ENCODE results near the gene CYB5RL.

The CYB5RL gene

GRCh38 chr1:54178296-54179070, 21.3 kb downstream of the CYB5RL start:
- no peak for ATAC-seq (ENCODE audit: low read depth)
- H3K27me3 ChIP-seq (ENCODE audit: insufficient read depth, poor library complexity, severe bottlenecking), result no peaks in the 10 kb centered on the region

DNA sequence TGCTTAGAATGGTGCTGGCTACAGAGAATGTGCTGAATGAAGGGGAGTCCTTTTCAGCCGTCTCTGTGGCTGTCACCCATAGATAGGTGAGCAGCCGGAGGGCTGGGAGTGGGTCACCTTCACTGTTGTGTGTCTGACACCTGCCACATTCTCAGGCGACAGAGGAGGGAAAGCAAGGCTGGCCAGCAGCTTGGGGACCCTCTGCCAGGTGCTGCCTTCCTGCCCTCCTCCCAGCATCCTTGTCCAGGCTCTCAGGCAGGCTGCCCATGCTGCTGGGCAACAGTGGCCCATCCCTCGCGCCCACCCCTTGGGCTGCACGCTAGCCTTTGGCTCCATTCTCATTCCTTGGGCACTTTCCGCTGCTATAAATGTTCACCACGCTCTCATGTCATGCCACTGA, 22.1 kb downstream of the CYB5RL start:
- Histone ChIP-seq H3K4me1 (ENCODE audit: insufficient read depth, poor library complexity, severe bottlenecking) (no peaks in the 10 kb centered on the region), H3K27ac (ENCODE audit: poor library complexity, severe bottlenecking) (no peak overlapping the region), H3K36me3 (ENCODE audit: low read depth) (no peaks in the 10 kb centered on the region), H3K9me3 (ENCODE audit: severe bottlenecking) (no peaks in the 10 kb centered on the region), H3K4me3 (ENCODE audit: severe bottlenecking) (no peak overlapping the region), H3K27me3 (ENCODE audit: insufficient read depth, poor library complexity, severe bottlenecking) (no peaks in the 10 kb centered on the region)
- TF ChIP-seq CTCF (IDR thresholded peaks at IDR 0.05; ENCODE audit: poor library complexity, severe bottlenecking), result no peak
- no peak for DNase-seq (ENCODE audit: low spot score)
- no peak for ATAC-seq (ENCODE audit: low read depth)

More at GRCh38 chr1:54178296-54179070, 21.3 kb downstream of the CYB5RL start:
- TF ChIP-seq CTCF (IDR thresholded peaks at IDR 0.05; ENCODE audit: poor library complexity, severe bottlenecking), result no peak
- Histone ChIP-seq H3K9me3 (ENCODE audit: severe bottlenecking) (no peaks in the 10 kb centered on the region), H3K4me3 (ENCODE audit: severe bottlenecking) (no peak overlapping the region), H3K27ac (ENCODE audit: poor library complexity, severe bottlenecking) (no peak overlapping the region), H3K4me1 (ENCODE audit: insufficient read depth, poor library complexity, severe bottlenecking) (no peaks in the 10 kb centered on the region), H3K36me3 (ENCODE audit: low read depth) (no peaks in the 10 kb centered on the region)
- no peak for DNase-seq (ENCODE audit: low spot score)

- Histone ChIP-seq H3K27ac (ENCODE audit: poor library complexity, severe bottlenecking) (no peak overlapping the region), H3K36me3 (ENCODE audit: low read depth) (no peaks in the 10 kb centered on the region), H3K27me3 (ENCODE audit: insufficient read depth, poor library complexity, severe bottlenecking) (no peaks in the 10 kb centered on the region), H3K4me3 (ENCODE audit: severe bottlenecking) (no peak overlapping the region), H3K9me3 (ENCODE audit: severe bottlenecking) (no peaks in the 10 kb centered on the region), H3K4me1 (ENCODE audit: insufficient read depth, poor library complexity, severe bottlenecking) (no peaks in the 10 kb centered on the region)
- ATAC-seq (ENCODE audit: low read depth), result no peak
- no peak for TF ChIP-seq CTCF (IDR thresholded peaks at IDR 0.05; ENCODE audit: poor library complexity, severe bottlenecking)
- DNase-seq (ENCODE audit: low spot score), result no peak
Measured at GRCh38 chr1:54176621-54177327, 23.1 kb downstream of the CYB5RL start.

DNA sequence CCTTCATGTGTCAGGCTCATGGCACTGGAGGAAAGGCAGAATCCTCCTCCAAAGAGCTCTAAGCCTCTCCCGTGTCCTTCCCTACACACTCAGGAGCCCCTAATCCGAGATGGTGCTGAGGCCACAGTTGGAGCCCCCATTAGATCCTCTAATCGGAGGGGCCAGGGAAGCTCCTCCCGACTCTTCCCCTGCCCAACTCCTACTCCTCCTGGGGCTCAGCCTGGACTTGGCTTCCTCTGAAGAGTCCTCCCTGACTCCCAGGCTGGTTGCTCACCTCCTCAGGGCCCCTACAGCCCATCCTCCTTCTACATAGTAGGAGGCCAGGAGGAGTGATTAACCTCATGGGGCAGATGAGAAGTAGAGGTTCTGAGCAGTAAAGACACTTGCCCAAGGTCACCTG, 25.7 kb downstream of the CYB5RL start:
- no peak overlapping the region for H3K27ac ChIP-seq (ENCODE audit: poor library complexity, severe bottlenecking)
- H3K4me3 ChIP-seq (ENCODE audit: severe bottlenecking), result no peak overlapping the region
- H3K4me1 ChIP-seq (ENCODE audit: insufficient read depth, poor library complexity, severe bottlenecking), result no peaks in the 10 kb centered on the region
- no peak for TF ChIP-seq CTCF (IDR thresholded peaks at IDR 0.05; ENCODE audit: poor library complexity, severe bottlenecking)
- no peak for ATAC-seq (ENCODE audit: low read depth)
- H3K27me3 ChIP-seq (ENCODE audit: insufficient read depth, poor library complexity, severe bottlenecking), result no peaks in the 10 kb centered on the region
- DNase-seq (ENCODE audit: low spot score), result no peak
- H3K36me3 ChIP-seq (ENCODE audit: low read depth), result no peaks in the 10 kb centered on the region
- no peaks in the 10 kb centered on the region for H3K9me3 ChIP-seq (ENCODE audit: severe bottlenecking)

DNA sequence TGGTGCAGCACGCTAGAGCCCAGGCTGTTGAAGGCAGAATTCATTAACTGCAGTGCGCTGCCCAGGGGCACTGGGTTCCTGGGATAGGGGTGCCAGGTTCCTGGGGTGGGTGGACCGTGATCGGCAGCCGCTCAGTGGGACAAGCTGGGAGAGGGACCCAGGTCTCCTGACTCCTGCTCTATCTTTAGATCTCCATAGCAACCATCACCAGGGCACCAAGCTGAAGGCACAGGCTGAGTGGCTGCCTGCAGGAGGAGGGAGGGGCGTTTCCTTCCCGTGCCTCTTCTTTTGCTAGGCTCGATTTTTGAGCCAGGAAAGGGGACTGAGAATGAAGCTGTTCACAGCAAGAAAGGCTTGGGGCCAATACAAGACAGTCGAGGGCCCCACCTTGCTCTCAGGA, 26.1 kb downstream of the CYB5RL start:
- no peaks in the 10 kb centered on the region for H3K9me3 ChIP-seq (ENCODE audit: severe bottlenecking)
- H3K4me3 ChIP-seq (ENCODE audit: severe bottlenecking), result no peak overlapping the region
- ATAC-seq (ENCODE audit: low read depth) (no peak), DNase-seq (ENCODE audit: low spot score) (no peak)
- no peak for TF ChIP-seq CTCF (IDR thresholded peaks at IDR 0.05; ENCODE audit: poor library complexity, severe bottlenecking)
- no peaks in the 10 kb centered on the region for H3K36me3 ChIP-seq (ENCODE audit: low read depth)
- no peaks in the 10 kb centered on the region for H3K4me1 ChIP-seq (ENCODE audit: insufficient read depth, poor library complexity, severe bottlenecking)
- no peaks in the 10 kb centered on the region for H3K27me3 ChIP-seq (ENCODE audit: insufficient read depth, poor library complexity, severe bottlenecking)
- H3K27ac ChIP-seq (ENCODE audit: poor library complexity, severe bottlenecking), result no peak overlapping the region
